ENCODE measurements around the gene TARBP2. TPM values are rescaled to one million over a fixed set of nuclear protein-coding genes. Genes with fewer than 3 reads are reported as not detected.

Gene TARBP2
- total and polyA plus RNA-seq, 8 donors, result 11.7 to 50.1 (median 17.1) TPM

- Histone ChIP-seq H3K9me3 (no peaks in the 10 kb centered on the region), H3K36me3 (peaks cover 0 to 12% (median 0%) of the 10 kb centered on the region in 3 donors), H3K4me3 (no peak overlapping the region), H3K4me1 (peaks cover 0 to 17% (median 7%) of the 10 kb centered on the region in 3 donors), H3K27ac (peak overlapping the region in 2 of 4 donors; percentile 50 to 51), H3K27me3 (no peaks in the 10 kb centered on the region)
- 69 to 75% methylated on average over 10 of the region's 10 CpGs for WGBS, 2 donors
- intact Hi-C loops (cut with DNase I), result no loop called here
- no peak for ATAC-seq
- DNase-seq, result peak in 1 of 6 donors; percentile 14
- no peak for TF ChIP-seq CTCF (IDR thresholded peaks at IDR 0.05)
- no peak for FAIRE-seq
Observed at GRCh38 chr12:53502983-53503728, 2.1 kb downstream of the TARBP2 start.

GRCh38 chr12:53504004-53504920 lies 3.2 kb downstream of the TARBP2 start:
- FAIRE-seq, result no peak
- Histone ChIP-seq H3K9me3 (no peaks in the 10 kb centered on the region), H3K4me1 (peaks cover 0 to 17% (median 7%) of the 10 kb centered on the region in 3 donors), H3K36me3 (peaks cover 0 to 12% (median 0%) of the 10 kb centered on the region in 3 donors), H3K27ac (no peak overlapping the region), H3K27me3 (no peaks in the 10 kb centered on the region), H3K4me3 (no peak overlapping the region)
- intact Hi-C loops (cut with DNase I), result no loop called here
- DNase-seq, result no peak
- WGBS, 2 donors, result 75 to 78% methylated on average over 14 of the region's 14 CpGs
- TF ChIP-seq CTCF (IDR thresholded peaks at IDR 0.05), result no peak
- no peak for ATAC-seq

- FAIRE-seq (no peak), DNase-seq (peak in 1 of 6 donors; percentile 14), ATAC-seq (no peak)
- Histone ChIP-seq H3K4me3 (no peak overlapping the region), H3K27me3 (no peaks in the 10 kb centered on the region), H3K4me1 (peaks cover 0 to 13% (median 2%) of the 10 kb centered on the region in 3 donors), H3K27ac (no peak overlapping the region), H3K36me3 (peaks cover 0 to 12% (median 0%) of the 10 kb centered on the region in 3 donors), H3K9me3 (no peaks in the 10 kb centered on the region)
- TF ChIP-seq CTCF (IDR thresholded peaks at IDR 0.05), result no peak
- whole genome bisulfite sequencing, 2 donors, result 83 to 90% methylated on average over 10 of the region's 10 CpGs
- intact Hi-C loops (cut with DNase I), result loop anchor here in 1 of 3 donors (5.0 kb wide), 1 partner anchor 158 kb away; no protein-coding TSS in a partner anchor
Observed at GRCh38 chr12:53505086-53505485, 4.0 kb downstream of the TARBP2 start.

- Histone ChIP-seq H3K36me3 (peaks cover 0 to 12% (median 0%) of the 10 kb centered on the region in 3 donors), H3K9me3 (no peaks in the 10 kb centered on the region), H3K27ac (no peak overlapping the region), H3K4me3 (no peak overlapping the region), H3K27me3 (no peaks in the 10 kb centered on the region), H3K4me1 (peaks cover 0 to 13% (median 0%) of the 10 kb centered on the region in 3 donors)
- DNase-seq (peak in 1 of 6 donors; percentile 14), ATAC-seq (no peak), FAIRE-seq (no peak)
- 74 to 81% methylated on average over 17 to 19 of the region's 19 CpGs for WGBS, 2 donors
- intact Hi-C loops (cut with DNase I), result loop anchor here in 1 of 3 donors (5.0 kb wide), 1 partner anchor 159 kb away; no protein-coding TSS in a partner anchor
- TF ChIP-seq CTCF (IDR thresholded peaks at IDR 0.05), result no peak
Observed at GRCh38 chr12:53505555-53506449, 4.7 kb downstream of the TARBP2 start.
